Retinal pigment epithelial cell (primary cell): ENCODE data around the gene SYNE3.

Source experiments
- DNase-seq: peaks from one replicate; pipeline ENCODE4 v3.0.0-alpha.2; 2010; ENCODE audit warnings: low read depth
- H3K4me3 ChIP-seq: 2 replicates; pipeline ENCODE4 v1.5.1; 2011; ENCODE audit warnings: mild to moderate bottlenecking, low read length, control low read depth, moderate library complexity
- TF ChIP-seq, protein P1 (sequence below): conservative IDR thresholded peaks from 2 replicates; pipeline ENCODE4 v1.5.1; 2011; ENCODE audit warnings: low read depth, low read length, control low read depth, inconsistent platforms

The SYNE3 gene

DNA sequence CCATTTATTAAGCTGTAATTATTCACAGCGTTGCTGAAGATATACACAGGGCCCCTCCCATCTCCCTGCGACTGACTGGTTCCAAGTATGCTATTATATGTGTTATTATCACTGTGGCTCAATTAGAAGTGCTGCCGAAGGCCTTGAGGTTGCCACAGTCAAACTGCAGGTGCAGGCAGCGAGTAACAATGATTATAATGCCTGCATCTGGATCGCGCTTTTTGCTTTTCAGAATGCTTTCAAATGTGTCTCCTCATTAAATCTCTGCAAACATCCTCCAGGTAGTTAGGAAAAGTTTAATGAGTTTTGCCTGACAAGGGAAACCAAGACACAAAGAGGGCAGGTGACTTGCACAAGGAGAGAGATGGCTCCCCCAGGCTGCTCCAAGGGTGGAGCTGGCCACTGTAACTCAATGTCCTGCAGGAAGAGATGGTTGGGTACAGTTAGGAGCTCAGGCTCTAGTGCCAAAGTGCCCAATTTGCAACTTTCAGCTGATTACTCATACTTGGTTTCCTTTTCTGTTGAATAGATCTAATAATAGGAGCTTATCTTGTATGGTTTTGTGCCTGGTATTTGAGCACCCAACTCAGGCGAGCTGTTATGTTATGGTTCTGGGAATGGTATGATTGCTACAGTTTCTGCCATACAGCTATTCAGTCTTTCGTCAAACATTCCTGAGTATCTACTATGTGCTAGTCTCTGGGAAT lies 1.7 kb upstream of the SYNE3 start:
- no peak overlapping the region for H3K4me3 ChIP-seq
- DNase-seq, result no peak
- TF ChIP-seq, protein P1, sequence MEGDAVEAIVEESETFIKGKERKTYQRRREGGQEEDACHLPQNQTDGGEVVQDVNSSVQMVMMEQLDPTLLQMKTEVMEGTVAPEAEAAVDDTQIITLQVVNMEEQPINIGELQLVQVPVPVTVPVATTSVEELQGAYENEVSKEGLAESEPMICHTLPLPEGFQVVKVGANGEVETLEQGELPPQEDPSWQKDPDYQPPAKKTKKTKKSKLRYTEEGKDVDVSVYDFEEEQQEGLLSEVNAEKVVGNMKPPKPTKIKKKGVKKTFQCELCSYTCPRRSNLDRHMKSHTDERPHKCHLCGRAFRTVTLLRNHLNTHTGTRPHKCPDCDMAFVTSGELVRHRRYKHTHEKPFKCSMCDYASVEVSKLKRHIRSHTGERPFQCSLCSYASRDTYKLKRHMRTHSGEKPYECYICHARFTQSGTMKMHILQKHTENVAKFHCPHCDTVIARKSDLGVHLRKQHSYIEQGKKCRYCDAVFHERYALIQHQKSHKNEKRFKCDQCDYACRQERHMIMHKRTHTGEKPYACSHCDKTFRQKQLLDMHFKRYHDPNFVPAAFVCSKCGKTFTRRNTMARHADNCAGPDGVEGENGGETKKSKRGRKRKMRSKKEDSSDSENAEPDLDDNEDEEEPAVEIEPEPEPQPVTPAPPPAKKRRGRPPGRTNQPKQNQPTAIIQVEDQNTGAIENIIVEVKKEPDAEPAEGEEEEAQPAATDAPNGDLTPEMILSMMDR, result no peak

GRCh38 chr14:95515596-95516552 lies 576 bp downstream of the SYNE3 start:
- TF ChIP-seq, protein P1, result peak; percentile 36
- H3K4me3 ChIP-seq, result peak overlapping the region; percentile 49
- no peak for DNase-seq

DNA sequence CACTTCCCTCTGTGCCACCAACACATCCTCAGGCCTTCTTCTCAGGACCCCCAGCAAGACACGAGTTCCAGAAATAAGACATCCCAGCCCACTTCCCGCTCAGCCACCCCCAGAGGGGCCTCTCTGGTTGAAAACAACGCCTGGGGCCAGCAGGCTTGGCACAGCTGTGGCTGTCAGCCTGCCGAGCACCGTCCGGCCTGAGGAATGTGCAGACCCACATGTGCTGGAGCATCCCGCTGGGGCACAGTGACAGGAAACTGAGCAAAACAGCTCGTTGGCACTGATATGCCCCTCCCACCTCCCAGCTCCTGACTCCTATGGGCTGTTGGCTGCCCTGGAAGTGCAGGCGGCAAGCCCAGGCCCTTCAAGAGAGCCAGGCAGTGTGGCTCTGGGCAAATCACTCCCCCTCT lies 1.4 kb downstream of the SYNE3 start:
- DNase-seq, result no peak
- no peak overlapping the region for H3K4me3 ChIP-seq
- TF ChIP-seq, protein P1, result no peak

DNA sequence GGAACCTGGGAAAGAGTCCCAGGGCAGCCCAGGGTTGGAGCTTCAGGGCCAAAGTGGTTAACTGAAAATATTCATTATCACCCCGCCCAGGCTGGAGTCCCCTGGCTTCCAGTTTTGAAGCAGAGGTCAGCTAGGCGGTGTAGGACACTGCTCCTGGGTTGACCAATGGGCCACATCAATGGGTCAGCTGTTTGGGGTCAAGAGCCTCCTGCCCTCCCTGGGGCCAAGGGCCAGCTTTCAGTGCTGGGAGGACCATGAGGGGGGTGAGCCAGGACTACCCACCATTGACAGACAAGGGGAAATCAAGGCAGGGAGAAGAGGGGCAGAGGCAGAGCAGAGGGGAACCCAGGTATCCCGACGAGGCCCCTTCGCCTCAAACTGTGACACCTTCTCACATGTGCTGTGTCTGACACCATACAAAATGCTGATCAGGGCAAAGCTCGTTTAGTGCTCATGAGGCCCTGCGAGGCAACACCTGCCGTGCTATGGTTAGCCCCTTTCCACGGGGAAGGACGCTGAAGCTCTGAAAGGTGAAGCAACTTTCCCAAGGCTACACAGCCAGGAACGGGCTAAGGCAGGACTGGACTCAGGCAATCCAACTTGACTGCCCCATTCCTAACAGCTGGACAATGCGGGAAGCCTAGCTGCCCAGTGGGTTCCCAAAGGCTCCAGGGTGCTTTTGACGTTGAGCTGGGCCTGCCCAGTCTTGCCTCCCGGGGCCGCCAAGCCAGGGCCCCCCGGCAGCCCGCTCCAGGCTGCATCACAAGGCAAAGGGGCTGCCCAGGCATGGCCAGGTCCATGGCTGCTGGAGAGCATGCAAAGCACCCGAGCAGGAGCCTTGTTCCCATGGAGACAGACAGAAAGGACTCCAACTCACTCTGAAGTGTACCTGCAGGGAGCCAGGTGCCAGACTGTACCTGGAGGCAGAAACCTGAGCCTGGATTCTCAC lies 2.0 kb downstream of the SYNE3 start:
- TF ChIP-seq, protein P1, result no peak
- H3K4me3 ChIP-seq, result no peak overlapping the region
- DNase-seq, result no peak

- no peak for DNase-seq
- TF ChIP-seq, protein P1, result no peak
- no peak overlapping the region for H3K4me3 ChIP-seq
These were observed 3.2 kb downstream of the SYNE3 start for GRCh38 chr14:95513291-95513690.

DNA sequence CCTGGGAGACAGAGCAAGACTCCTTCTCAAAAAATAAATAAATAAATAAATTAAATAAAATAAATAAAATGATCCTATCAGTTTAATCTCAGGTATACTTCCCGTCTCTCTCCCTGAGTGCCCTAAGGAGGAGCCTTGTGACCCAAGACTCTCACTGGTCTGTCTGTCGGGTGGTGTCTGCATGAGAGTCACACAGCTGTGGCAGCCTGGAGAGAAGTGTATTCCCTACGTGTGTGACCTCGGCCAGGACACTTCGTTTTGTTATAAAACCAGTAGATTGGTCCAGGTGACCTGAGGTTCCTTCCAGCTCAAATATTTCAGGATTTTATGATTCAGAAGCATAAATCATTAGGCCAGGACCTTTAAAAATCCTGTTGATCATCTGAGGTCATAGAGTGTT lies 4.8 kb downstream of the SYNE3 start:
- DNase-seq, result no peak
- TF ChIP-seq, protein P1, result no peak
- no peak overlapping the region for H3K4me3 ChIP-seq
